ENCODE results near the gene ADCYAP1R1.

The ADCYAP1R1 gene

DNA sequence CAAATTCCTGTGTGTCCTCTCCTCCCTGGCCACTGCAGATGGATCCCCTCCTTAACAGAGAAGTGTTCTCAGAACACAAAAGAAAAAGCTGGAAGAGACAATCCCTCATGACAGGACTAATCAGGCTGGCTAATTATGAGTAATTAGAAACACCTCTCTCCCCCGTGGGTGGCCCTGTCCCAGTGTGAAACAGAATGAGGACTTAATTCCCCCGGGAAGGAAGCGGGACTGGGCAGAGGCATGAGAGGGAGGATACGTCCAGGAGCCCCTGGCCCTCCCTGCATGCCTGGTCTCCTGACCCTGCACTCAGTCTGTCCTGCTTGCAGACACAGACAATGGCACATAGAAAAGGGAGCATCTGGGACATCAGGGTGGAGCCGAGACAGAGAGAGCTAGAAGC, 7.6 kb upstream of the ADCYAP1R1 start:
- no peak for DNase-seq

DNA sequence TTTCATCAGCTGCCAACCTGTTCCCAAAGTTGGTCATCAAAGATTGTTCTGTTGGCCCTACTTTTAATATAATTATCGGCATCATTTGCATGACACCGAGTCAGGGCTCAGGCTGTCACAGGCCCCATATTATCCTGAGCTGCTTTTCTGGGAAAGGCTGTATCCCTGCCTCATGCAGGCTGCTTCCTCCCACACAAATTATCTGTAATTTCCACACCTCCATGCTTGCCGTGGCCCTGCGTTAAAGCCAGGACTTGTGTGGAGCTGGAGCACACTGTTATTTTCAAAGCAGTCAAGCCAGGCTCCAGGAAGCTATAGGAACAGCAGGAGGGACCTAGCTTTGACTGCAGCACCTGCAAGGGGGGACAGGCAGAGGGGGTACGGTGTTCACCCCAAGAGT, 5.4 kb upstream of the ADCYAP1R1 start:
- DNase-seq: no peak

DNA sequence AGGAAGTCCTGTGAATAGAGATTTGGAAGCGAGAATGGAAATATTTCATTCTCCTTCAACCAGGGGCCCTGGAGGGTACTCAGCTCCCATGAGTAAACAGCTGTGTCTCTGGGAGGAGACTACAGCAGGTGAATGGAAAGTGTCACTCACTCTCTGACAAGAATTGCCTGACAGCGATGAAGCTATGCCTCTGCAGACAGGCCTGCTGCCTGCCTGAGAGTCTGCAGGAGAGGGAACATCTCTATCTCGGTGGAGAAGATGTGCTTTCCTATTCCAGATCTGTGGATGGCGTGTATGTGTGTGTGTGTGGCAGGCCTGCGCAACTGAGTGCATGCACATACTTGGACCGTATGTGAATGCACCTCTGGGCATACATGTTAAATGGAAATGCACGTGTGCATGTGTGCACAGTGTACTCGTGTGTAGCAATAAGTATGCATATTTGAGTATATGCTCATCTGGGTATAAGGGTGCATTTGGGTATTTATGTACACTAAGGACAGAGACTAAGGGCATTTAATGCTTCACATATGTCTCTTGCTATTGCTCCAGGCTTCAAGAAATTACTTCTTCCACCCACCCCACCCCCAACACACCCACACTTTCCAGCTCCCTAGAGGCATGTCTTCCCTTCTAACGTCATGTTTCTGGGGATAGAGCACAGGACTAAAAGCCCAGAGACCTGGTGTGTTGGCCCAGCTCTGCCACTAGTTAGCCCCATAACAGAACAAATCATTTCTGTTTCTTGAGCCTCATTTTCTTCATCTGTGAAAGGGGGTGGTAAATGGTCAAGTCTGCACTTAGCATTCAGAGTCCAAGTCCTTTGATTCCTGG, 4.6 kb upstream of the ADCYAP1R1 start:
- no peak for DNase-seq

DNA sequence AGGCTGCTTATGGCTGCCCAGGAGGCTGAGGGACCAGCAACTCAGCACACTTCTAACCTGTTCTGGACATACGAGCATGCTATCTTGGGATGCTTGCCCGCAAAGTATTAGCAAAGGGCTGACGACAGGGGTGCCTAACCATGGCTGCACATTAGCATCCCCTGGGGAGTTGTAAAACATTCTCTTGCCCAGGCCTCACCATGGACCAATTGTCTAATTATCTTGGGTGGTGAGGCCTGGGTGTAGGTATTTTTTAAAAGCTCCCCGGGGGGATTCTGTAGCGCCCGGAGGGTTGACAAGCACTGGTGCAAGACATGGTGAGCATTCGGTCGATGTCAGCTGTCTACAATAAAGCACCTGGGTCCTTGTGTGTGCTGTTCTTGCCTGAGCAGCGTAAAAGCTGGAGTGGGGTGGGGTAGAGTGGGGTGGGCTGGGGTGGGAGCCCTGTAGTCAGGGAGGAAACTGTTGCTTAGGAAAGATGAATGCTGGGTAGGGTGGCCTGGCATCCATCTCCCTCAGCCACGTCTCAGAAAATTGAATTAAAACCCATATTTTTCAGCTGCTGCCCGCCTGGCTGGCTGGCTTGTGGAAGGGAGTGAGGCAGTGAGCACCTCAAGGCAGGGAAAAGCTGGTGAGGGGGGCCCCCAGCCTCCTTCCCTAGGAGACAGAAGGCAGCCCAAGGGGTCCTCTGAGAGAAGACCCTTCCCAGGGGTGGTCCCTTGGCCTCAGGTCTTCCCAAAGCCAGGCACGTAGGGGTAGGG, 2.9 kb upstream of the ADCYAP1R1 start:
- no peak for DNase-seq

DNA sequence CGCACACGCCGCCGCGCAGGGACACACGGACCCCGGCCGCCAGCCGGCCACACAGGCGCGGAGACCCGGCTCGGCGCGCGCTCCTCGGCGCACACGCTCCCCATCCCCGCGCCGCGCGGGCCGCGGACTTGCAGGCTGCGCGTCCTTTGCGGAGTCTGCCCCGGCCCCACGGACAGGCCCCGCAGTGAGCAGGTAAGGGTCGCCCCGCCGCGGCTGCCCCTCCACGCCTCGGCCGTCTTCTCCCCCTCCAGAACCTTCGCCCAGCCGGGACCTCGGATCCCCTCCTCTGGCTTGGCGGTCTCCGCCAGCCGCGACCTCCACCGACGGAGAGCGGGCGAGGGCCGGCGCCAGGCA, 356 bp downstream of the ADCYAP1R1 start:
- no peak for DNase-seq

DNA sequence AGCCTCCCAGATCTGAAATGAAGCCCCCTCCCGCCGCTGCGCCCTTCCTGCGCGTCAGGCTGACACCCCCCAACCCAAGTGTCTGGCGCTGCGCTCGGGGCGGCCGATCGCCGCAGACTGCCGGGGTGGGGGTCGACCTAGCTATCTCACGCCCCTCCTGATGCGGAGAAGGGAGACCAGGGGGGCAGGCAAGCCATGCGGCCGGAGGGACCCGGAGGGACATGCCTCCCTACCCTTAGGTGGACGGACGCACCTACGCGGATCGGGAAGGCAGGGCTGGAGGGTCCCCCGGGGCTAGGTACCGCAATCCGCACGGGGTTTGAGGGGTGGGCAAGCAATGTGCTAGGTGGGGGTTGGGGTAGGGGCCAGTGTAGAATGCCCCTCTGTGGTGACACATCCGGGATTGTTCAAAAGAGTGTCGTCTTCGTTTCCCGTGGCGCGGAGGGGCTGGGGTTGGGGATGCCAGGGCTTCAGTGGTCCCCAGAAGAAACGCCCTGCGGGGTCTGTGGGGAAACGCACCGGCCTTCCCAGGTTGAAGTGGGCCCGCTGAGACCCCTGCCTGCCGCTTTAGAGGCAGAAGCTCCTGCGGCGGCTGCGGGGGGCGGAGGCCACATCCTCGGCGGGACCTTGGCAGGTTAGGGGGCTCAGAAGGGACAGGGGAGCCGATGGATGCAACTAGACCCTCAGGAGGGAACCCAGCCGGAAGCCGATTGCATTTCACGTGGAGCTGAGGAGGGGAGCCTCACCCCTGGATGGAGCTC, 913 bp downstream of the ADCYAP1R1 start:
- no peak for DNase-seq

DNA sequence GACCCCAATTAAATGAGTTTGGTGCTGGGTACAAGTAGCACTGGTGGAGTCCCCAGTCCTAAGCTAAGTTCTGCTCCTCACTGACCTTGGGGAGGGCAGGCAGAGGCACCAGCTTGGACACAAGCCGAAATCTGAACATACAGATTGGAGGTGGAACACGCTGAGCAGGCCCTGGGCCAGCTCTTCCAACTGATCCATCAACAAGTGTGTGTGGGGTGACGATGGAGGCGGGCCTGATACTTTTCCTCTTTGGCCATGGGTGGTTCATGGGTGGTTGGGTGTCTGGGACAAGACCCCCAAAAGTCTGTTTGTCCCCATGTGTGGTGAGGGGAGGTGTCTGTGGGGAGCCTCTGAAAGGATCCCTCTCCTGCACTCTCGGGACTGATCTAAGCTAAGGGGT, 1.9 kb downstream of the ADCYAP1R1 start:
- no peak for DNase-seq

DNA sequence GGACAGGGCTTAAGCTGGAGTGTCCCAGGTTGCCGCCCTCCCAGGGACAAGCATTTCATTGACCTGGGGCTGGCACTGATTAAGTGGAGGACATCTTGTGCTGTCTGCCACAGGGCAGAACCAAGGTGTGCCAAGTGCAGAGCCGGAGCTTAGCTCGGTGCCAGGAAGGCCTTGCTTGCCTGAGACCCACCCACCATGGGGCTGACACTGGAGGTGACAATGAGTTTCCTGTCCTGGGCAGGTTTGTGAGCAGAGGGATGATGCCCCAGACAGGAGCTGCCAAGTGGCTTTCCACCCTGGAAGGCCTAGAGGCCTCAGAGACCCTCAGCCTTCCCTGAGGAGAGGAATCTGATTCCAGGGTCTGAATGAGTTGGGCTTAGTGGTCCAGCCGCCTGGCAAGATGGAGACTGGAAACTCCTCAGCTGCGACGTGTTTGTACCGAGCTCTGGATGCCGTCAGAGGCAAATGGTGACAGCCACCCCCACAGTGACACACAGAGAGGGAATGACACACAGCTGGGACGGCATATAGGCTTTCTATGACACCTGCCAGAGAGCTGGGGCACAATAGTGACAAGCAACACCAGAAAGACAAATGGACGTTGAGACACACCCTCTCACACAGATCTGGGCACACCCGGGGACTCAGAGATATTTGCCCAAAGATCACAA, 2.6 kb downstream of the ADCYAP1R1 start:
- DNase-seq: no peak

DNA sequence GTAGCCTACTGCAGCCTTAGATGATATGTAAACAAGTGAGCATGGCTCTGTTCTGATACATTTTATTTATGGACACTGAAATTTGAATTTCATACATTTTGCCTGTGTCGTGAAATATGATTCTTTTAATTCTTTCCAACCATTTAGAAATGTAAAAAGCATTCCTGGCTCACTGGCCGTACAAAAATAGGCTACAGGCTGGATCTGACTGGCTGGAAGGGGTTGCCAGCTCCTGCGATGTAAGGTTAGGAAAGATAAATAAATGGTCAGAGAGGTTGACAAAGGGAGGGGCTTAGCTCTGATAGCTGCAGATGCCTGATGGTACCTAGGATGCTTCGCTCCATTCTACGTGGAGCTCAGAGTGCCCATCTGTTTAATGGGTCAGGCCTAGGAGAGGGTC, 3.4 kb downstream of the ADCYAP1R1 start:
- DNase-seq: no peak

DNA sequence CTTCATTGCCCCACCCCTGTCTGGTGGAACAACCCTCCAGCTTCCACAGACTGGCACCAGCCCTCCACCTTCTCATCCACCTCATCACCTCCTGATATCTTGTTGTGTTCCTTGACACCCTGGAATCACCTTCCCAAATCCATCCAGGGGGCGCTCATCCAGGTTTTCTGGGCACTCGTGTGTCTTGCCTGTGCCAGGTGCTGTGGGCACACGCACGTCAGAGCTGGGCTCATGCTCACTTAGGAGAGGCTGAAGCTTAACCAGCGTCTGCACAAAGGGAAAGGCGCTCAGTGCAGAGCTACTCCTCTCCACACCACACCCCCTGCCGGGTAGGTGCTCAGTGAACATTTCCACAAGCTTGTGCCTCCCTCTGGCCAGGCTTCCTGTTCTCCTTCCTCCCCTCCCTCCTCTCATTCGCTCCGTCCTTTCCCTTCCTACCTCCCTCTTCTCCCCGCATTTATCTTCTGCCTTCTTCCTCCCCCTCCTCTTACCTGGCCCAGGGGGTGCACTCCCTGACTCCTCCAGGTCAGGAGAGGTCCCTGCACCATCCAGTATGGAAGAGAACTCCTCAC, 4.8 kb downstream of the ADCYAP1R1 start:
- no peak for DNase-seq

DNA sequence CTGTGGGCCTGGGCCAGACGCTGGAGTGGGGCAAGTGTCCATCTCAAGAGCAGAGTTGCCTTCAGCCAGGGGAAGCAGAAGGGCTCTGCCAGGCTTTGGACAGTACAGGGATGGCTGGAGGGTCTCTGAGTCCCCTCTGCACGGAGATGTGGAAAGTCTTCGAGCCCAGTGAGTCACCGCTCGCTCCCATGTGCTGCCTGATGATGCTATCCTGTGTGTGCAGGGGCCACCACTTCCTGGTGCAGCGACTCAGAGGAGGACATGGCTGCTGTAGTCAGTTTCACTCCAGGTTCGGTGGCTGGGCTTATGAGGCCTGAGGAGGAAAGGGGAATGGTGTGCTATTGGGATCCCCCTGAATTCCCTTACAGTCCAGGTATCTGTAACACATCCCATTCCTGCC, 6.0 kb downstream of the ADCYAP1R1 start:
- DNase-seq: no peak

DNA sequence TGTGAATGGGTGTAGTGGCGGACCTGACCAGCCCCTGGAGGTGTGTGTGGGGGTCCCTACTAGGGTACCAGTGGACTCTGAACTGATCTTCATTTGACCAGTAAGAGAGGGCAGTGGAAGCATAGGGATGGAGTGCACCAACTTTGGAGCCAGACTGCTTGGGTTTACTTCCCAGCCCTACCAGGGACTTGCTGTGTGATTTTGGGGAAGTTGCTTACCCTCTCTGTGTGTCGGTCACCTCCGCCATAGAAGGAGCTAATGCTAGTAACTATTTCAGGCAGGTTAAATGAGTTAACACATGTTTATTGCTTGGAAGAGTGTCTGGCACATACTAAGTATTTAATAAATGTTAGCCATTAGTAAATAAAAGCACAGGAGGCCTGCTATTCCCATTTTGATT, 6.6 kb downstream of the ADCYAP1R1 start:
- no peak for DNase-seq

DNA sequence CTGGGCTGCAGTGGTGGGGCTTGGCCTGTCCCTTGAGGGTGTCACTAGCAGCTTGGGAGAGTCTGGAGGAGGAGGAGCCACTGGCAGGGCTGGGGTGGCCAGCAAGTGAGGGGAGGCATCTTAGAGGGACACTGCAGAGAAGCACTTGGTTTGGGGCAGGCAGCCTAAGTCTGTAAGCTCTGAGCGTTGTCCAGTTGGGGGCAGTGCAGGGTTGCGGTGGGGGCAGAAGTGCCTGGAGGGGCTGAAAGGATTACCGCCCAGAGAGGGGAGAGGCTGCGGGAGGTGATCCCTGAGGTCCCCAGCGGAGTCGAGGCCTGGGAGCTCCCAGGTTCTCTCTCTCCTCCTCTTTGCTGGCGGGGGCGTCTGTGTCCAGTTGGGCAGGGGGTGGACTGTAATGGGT, 7.4 kb downstream of the ADCYAP1R1 start:
- no peak for DNase-seq

DNA sequence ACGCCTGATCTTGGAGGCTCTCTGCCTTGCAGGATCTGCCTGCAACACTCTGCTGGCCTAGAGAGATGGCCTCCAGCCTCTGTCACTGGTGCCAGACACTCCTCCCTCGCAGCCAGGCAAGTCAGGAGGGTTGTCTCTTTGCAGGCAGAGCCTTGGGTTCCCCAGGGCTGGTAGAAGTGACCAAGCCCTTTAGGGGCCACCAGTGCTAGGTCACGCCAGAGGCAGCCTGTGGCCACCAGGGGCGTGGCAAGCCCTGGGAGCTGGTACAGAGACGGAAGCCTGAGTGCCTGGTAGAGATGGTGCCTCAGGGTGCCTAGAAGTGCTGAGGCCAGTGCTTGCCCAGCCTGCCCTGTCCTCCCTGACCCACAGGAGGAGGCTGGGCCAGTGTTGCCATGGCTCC, 9.1 kb downstream of the ADCYAP1R1 start:
- no peak for DNase-seq

DNA sequence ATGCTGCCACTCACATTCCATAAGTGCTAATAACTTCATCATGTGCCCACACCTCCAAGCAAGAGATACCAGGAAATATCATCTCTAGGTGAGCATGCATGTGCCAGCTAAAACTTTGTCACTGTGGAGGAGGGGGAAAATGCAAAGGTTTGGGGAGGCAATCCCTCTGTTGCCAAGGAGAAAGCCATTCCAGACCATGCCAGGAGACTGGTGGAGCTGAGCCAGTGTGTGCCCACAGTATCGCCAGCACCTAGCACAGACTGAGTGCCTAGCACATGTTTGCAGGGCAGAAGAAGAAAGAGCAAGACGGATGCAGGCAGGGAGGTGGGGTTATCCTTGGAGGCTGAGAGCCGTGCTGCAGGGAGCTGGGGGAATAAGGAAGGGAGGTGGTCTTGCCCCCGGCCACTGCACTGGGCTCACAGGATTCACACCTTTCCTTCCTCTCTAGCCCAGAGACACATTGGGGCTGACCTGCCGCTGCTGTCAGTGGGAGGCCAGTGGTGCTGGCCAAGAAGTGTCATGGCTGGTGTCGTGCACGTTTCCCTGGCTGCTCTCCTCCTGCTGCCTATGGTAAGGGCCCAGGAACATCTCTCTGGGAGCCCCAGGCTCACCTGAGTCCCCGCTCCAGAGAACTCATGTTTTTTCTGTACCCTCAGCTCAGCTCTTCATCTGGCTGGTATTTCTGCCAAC, 10.8 kb downstream of the ADCYAP1R1 start:
- no peak for DNase-seq

DNA sequence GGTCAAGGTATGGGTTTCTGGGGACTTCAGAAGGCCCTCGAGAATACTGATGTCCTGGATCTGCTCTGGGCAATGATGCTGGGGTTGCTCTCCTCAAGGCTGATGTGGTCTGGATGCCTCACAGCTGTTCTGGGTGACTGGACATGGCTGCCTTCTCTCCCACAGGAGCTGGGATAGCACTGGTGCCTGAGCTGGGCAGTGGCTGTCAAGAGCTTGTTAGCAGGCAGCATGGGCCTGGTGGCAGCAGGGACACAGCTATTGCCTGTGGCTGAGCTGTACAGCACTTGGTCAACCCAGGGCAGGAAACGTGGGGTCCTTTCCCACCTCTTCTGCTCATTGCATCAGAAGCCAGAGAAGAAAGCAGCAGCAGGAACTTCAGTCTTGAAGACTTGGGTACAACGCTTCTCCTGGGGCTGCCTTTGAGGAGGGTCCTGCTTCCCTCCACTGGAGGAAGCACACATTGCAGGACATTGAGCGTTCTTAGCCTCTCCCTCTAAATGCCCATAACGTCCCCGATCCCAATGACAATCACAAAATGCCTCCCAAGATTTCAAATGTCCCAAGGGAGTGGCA, 13.0 kb downstream of the ADCYAP1R1 start:
- DNase-seq: no peak

DNA sequence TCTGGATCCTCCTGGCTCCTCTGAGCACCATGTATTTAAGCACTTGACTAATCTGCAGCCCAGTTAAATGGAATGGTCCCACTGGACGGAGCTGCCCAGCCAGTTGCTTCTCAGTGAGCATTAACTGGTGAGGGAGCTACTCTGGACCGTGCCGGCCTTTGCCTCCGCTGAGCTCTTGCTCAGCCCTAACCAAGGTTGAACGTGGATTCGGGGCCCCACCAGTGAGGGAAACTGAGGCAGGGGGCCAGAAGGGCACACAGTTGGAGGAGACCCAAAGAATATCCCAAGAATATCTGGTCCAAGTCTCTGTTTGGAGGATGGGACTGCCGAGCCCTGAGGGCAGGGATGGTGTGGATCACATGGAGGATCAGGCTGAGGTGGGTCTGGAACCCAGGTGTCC, 13.7 kb downstream of the ADCYAP1R1 start:
- DNase-seq: no peak

DNA sequence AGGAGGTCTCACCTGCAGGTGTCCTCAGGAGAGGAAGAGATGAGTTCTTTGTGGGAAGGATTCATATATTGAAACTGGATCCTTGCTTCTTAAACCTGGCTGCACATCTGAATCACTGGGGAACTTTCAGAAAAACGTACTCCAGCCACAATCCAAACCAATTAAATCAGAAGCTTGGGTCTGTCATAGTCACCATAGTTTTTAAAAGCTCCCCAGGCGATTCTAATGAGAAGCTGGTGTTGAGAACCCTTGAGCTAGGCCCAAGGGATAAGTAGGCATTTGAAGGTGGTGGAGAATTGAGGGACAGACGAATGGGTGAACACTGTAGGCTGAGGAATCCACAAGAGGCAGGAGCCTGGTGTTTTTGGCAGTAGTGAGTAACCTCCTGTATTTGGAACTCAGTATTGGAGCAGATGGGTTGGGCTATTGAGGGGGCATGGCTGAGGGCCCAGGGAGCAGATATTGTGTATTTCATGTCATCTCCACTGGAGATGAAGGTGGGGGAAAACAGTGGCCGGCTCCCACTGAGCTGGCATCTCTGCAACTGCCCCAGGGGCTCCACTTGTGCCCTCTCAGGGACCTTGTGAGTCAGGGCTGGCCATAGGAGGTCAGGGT, 14.5 kb downstream of the ADCYAP1R1 start:
- DNase-seq: no peak

DNA sequence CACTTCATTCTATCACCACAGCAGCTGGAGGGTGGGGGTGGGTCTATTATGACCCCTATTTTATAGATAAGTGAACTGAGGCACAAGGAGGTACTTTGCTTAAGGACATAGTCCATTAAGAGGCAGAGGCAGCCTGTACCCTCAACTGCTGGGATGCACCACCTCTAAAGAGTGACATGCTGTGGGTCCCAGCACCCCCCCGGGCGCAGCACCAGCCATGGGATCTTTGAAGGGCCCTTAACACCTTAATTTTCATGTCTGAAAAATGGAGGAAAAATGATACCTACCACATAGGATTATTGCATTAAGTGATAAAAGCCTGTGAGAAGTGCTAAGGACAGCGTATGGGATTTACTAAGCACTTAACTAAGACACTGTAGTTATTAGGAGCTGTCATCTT, 15.4 kb downstream of the ADCYAP1R1 start:
- DNase-seq: no peak

DNA sequence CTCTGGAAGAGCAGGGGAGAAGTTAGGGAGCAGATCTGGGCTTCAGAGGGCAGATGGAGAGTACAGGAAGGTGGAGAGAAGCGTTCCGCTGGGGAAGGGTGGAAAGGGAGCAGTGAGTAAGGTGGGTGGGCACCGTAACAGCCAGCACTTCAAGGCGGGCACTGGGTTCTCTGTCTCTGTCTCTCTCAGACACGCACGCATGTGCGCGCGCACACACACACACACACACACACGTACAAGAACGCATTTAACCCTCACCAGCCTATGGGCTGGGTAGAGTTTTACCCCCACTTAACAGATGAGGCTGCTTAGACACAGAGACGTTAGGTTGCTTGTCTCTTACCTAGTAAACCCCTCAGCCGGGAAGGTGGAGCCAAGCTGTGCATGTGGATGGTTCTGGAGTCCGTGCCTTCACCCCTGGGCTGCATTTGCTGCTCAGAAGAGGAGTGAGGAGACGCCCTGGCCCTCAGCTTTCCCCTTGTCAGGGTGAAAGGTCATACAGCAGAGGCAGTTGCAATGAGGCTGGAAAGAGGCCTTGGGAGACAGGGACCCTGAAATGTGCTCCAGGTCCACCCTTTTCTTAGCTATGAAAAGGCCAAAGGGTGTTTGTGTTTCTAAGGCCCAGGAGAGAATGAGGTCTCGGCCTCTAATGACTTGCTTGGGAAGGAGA, 16.0 kb downstream of the ADCYAP1R1 start:
- no peak for DNase-seq

Data from stimulated activated CD4-positive, alpha-beta T cell treated with anti-CD3 and anti-CD28 coated beads, Interleukin-1b, Interleukin-23, amount 100 ng/mL, for 48 hours (primary cell).